GM19395 (cell line): ENCODE results near the gene APC2.
"Not testable (repeated sequence)": the region's sequence is repeated elsewhere in the genome, so short reads cannot be mapped to it uniquely, and the experiment has no call there.

Experiments used
- ATAC-seq: cut with Tn5 transposase; IDR thresholded peaks from one replicate; pipeline ENCODE4 v1.9.1; 2021; ENCODE audit warnings: mild to moderate bottlenecking, moderate library complexity; ENCODE audit not compliant: unreplicated experiment

APC2 gene

DNA sequence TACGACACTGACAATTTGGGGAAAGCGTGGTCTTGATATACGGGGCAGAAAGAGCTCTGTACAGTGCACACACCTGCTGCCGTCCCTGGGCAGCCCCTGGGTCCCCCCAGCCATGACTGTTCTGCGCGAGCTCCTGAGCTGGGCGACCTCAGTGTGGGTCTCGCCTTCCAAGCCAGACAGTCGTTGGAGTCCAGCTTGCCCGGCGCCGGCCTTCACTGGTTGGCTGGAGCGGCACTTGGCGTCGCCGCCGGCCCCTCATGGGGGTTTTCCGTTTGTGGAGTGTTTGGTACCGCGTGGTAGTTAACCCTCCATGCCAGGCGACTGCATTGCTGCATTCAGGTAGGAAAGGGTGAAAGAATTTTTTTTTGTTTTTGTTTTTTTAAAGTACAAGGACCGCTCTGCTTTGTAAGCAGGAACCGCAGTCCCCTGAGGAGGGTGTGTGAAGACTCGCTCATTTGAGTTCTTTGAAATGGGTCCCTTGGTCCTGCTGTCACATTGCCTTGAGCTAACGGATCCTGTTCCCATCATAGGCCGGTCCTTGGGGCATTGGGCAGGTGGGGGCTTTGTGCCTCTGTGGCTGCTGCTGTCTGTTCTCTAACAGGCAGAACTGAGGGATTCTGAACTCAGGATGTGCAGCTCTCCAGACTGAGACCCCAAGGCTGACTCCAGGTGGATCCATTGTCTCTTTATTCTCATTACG lies 22.6 kb upstream of the APC2 start:
- ATAC-seq: no peak

DNA sequence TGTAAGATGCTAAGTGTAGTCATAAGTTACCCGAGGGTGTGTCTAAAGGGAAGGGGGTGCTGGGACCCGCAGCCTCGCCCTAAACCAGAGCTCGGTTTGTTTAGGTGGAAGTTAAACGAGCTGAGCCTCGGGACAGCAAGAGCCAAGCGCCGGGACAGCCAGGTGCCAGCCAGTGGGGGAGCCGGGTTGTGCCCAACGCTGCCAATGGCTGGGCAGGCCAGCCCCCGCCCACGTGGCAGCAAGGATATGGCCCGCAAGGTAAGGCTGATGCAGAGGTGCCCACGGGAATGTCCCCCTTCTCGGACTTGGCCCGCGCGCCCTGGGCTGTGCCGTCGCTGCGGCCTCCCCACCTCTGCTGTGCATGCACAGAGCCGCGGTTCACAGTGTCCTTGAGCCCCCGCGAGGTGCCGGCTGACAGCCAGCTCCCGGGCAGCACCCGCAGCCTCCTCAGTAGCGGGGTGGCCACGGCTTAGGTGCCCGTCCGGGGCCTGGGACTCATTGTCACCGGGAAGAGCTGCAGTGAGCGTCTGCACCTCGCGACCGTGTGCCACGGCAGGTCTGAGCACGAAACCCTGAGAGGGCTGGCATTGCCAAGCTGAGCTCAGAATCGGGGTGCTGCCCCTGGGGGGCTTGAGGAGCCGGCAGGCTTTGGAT lies 21.1 kb upstream of the APC2 start:
- no peak for ATAC-seq

GRCh38 chr19:1429750-1430149 lies 20.2 kb upstream of the APC2 start:
- no peak for ATAC-seq

DNA sequence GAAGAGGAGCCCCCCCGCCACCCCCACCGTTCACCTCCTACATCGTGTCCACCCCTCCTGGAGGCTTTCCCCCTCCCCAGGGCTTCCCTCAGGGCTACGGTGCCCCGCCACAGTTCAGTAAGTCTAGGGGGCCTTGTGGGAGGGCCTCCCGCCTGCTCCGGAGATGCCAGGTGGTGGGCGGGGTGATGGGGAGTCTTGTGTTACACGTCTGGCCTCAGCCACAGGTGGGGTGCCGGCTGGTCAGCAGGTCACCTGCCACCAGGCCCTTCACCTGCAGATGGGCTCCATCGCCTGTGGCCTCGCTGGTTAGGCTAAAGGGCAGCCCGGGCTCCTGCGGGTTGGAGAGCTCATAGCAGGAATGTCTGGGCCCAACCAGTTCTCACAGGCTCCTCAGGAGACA lies 19.7 kb upstream of the APC2 start:
- ATAC-seq: no peak

DNA sequence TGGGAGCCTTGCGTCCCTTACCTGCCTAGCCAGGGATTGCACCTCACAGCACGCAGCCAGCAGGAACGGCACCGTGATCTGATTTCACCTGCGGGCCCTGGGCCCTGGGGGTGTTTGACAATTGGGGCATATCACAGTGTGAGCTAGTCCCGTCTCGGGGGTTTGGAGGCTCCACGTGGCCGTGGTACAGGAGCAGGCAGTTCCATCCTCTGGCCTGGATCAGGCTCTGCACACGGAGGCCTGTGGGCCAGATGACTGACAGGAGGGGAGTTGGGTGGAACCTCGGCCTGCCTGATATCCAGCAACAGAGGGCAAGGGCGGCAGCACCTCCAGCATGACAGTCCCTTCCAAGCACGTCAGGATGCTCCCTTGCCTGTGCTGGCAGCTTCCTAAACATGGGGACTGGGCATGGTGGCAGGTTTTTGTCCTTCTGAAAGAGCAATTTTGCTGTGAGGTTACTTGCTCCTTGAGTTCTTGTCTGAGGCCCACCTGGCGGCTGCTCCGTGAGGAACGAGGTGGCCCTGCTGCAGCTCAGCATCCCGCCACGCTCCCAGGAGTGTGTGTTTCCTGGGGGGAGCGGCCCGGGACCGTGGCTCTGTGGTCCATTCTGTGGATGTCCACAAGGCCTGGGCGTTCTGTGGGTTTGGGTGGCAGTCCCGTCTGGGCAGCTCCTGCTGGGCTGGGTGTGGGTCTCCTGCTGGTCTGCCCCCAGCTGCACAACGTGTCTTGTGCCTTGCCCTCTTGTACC lies 18.0 kb upstream of the APC2 start:
- no peak for ATAC-seq

- ATAC-seq: no peak
These were observed 17.4 kb upstream of the APC2 start for GRCh38 chr19:1432507-1432887.

DNA sequence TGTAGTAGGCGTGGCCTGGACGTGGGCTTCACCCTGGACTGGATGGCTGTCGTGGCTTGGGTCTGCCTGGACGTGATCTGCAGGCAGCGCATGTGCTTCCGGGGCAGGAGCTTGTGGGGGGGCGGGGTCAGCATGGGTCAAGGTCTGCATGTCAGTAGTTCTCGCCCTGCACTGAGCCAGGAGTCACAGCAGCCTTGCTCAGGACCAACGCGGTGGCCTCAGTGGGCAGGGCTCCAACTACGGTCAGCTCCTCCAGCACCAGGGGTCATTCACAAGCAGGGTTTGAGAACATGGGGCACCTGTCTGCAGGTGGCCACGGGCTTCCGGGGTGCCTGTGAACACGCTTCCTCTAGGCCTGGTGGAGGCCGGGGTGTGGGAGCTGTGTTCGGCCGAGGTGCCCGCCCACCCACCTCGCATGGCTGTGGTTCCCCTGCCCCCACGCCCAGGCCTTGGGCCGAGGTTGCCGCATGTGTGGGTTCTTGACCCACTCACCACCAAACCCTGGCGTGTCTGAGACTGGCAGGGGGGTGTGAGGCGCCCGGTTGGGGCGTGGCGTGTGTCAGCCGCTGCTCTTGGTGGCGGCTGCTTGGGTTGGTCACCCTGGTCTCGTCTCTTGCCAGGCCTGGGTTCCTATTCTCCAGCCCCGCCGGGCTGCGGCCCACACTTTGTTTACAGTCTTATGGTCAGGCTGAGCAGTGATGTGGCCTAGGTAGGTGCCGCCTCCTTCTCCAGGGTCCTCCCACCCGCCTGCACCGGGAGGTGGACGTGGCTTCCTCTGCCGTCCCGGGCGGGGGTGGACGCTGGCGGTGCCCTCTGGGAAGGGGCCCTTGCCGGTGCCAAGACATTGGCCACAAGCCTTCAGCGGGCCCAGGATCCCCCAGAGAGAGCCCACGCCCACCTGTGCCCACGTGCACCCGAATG lies 16.5 kb upstream of the APC2 start:
- ATAC-seq: no peak

DNA sequence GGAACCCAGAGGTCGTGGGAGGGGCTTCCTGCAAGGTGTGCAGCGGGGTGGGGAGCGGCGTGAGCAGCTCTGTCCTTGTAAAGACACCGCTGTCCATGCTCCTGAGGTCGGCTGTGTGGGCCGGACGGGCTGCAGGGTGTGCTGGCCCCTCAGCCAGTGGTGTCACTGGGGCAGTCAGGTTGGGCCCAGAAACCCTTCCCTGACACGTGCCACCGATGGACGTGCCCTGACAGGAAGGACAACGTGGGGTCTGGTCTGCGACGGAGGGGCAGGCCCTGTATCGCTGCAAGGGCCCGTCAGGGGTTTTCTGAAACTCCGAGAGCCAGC lies 15.9 kb upstream of the APC2 start:
- ATAC-seq: no peak

DNA sequence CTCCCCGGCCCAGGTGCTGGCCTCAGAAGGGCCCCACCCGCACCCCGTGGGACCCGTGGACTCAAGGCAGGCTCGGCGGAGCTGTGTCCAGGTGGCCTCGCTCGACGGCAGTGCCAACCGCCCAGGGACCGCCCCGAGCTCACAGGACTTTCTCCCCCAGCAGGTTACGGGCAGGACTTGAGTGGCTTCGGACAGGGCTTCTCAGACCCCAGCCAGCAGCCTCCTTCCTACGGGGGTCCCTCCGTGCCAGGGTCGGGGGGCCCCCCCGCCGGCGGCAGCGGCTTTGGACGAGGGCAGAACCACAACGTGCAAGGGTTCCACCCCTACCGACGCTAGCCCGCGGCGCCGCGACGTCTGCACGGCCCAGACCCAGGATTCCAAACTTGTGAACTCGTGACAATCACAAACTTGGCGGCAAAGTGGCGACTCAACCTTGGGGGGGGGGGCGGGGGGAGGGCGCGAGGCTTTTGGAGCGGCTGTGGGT lies 15.3 kb upstream of the APC2 start:
- no peak for ATAC-seq

- no peak for ATAC-seq
These were observed 14.4 kb upstream of the APC2 start for GRCh38 chr19:1435378-1435989.

DNA sequence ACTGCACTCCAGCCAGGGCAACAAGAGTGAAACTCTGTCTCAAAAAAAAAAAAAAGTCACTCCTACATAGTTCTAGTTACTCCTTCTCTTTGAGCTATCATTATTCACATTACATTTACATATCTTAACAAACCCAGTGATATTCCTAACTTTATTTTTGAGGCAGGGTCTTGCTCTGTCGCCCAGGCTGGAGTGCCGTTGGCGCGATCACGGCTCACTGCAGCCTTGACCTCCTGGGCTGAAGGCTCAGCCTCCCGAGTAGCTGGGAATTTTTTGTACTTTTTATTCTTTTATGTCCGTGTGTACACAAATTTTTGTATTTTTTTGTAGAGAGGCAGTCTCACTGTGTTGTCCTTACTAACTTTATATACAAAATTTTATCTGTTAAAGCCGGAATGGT lies 12.3 kb upstream of the APC2 start:
- no peak for ATAC-seq

- ATAC-seq: peak; percentile 73
These were observed 11.6 kb upstream of the APC2 start, which contains the start of gene RPS15 for GRCh38 chr19:1438035-1438932. Gene RPS15, plus strand, starts transcription at chr19:1438396. Its CDS starts 30 bp downstream, at chr19:1438426.

- peak; percentile 6 for ATAC-seq
These were observed 11.0 kb upstream of the APC2 start for GRCh38 chr19:1438933-1439354.

DNA sequence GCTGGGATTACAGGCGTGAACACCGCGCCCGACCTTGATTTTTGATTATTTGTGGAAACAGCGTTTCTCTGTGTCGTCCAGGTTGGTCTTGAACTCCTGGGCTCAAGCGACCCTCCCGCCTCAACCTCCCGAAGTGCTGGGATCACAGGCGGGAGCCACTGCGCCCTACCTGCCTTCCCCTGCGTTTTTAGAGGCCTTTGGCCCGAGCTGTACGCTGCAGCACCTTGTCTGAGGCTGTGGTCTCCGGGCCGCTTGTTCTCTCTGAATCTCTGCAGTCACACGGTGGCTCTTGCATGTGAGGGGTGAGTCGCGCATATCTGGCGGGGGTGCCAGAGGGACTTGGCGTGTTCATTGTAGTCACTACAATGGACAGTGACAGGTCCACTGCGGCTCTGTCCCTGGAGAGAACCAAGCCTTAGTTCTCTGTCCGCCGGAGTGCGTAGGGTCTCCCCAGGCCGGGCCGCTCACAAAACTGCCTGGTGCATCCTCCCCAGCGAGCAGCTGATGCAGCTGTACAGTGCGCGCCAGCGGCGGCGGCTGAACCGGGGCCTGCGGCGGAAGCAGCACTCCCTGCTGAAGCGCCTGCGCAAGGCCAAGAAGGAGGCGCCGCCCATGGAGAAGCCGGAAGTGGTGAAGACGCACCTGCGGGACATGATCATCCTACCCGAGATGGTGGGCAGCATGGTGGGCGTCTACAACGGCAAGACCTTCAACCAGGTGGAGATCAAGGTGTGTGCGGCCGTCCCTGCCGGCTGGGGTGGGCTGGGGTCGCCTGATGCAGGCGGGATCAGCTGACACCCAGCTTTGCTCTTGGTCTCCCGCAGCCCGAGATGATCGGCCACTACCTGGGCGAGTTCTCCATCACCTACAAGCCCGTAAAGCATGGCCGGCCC lies 10.2 kb upstream of the APC2 start:
- ATAC-seq: not testable (repeated sequence)

DNA sequence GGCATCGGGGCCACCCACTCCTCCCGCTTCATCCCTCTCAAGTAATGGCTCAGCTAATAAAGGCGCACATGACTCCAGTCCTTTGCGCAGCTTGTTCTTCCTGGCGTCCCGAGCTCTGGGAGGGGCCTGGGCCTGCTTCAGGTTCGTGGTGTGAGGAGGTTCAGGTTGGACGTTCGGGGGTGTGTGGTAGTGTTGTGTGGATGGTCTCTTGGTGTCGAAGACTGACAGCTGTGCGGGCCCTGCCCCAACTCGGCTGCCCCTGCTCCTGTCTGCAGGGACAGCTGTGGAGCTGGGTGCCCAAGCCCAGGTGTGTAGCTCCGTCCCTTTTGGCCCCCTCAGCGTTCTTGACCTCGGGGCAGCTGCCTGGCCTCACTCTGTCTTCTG lies 9.5 kb upstream of the APC2 start:
- ATAC-seq: no peak

GRCh38 chr19:1441022-1441426 lies 8.9 kb upstream of the APC2 start:
- no peak for ATAC-seq

DNA sequence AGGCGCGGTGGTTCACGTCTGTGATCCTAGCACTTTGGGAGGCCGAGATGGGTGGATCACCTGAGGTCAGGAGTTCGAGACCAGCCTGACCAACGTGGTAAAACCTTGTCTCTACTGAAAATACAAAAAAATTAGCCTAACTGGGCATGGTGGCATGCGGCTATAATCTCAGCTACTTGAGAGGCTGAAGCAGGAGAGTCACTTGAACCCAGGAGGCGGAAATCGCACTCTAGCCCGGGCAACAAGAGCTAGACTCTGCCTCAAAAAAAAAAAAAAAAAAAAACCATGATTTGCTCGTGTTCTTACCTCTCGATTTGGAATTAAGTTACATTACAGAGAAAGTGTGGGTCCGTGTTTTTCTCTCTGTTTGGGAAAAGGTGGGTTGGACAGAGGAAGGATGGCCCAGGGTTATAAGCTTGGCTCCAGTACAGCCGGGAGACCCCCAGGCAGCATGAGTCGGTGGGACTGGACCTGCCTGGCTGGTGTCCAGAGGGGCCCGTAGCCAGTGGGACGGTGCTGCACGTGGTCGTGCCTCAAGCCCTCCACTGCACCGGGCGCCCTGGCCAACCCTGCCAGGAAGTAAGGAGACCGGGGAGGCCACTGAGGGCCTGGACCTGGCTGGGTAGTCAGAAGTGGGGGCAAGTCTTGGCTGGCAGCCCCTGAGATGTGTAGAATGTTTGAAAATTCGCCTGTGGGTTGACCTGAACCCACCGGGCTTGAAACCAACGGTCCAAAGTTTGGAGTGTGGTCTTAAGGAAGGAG lies 8.1 kb upstream of the APC2 start:
- ATAC-seq: no peak
